ENCODE results near the gene SENP6.

SENP6 gene

DNA sequence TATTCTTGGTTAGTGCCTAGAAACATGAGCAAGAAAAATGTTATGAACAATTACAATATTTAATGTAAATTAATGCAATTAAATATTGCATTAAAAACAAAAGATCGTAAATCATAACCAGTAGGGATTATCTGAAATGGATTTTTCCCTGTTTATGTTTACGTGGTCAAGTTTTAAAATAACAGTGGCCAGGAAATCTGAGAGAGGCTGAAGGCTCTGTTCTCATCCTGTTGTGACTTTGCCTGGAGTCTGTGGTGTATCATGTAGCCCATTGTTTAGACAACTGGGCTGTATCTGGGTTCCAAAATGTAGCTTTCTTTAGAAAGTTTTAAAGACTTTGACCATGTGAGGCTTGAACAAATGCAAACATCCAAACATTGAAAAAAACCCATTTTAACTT, 149.8 kb downstream of the SENP6 start:
- DNase-seq: no peak

DNA sequence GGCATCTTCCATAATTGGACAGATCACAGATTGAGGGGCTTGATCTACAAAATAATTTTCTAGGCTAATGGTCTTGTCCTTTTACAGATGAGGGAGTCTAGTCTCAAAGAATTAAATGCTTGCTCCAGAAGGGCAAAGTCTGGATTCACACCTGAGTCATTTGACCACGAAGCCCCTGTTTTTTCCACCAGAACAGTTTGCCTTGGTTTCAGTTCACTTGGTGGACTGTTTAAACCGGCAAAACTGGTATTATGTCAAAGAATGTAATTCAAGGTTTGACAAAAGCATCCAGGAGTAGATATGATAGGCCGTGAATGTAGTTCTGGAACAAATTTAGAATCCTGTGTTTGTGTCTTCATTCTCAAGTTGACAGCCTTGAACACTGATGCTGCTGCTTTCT, 150.7 kb downstream of the SENP6 start:
- DNase-seq: no peak

DNA sequence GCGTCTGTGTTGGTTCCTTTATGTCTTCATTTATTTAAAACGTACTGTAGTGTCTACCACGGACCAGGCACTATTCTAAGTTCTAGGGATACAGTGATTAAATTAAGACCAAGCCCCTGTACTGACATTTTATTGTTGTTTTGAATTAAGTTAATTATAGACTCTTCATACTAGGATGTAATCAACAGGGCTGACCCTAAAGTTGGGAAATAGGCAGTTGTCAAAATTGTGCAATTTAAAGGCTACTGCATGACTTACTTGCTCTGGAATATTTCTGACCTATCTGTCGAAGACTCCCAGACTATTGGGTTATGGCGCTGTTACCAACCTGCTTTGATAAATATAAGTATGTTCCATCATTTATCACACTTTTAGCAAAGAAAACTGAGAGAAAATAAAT, 154.0 kb downstream of the SENP6 start:
- no peak for DNase-seq

DNA sequence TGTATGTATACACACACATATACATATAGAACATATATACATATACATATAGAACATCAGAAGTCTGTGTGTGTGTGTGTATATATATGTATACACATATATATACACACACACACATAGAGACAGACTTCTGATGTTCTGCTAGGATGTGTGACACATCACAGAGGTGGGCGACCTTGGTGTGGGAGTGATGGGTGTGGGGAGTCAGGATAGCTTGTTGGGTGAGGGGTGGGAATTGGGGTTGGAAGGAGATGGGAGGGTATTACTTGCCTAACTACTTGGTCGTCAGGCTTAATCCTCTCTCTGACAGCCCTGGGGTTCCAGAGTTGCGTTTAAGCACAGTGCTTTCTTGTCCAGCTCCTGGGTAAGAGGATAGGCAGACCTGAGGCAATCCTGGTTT, 155.6 kb downstream of the SENP6 start:
- DNase-seq: no peak

DNA sequence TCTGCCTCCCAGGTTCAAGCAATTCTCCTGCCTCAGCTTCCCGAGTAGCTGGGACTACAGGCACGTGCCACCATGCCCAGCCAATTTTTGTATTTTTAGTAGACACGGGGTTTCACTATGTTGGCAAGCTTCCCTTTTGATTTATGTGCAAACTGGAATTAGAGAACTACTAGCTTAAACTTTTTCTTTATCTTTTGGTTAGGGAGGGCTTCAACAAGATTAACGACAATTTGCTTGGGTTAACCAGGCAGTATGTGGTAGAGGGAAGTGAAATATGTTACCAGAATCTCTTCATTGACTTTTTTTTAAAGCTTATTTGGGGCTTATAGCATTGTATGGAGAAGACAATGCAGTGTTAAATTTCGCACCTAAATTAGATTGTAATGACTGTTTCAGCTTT, 156.4 kb downstream of the SENP6 start:
- DNase-seq: no peak

DNA sequence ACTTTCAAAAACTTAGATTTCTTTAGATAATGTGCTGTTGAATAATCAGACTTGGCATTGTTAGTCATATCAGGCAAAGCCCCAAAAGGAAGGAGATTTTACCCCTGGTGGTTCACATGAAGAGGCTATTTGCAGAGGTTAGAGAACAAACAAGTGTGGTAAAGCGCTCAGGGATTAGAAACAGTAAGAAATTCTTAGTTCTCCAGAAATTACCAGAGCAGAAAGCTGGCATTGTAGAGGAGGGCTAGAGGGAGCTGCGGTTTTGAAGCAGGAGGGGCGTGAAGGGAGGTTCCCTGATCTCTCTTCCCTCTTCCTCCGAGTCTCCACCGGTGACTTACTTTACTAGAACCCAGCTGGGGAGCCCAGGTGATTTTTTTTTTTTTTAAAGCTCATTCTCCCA, 157.5 kb downstream of the SENP6 start:
- DNase-seq: no peak

DNA sequence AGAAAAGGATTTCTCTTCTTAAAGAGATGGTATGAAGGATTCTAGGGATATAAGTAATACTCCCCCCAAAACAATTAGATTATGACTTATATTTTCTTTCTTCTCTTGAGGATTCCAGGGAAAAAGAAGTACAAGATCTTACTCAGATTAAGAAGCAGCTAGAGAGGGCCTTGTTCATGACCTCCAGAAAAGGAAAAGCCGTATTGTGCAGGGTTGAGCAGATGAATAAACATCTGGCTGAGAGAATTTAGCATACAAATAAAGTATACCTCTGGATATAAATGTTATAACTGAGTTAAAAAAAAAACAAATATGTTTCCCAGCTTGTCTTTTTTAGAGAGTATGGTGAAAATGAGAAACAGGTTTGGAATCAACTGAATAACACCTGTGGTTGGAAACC, 158.6 kb downstream of the SENP6 start:
- no peak for DNase-seq

DNA sequence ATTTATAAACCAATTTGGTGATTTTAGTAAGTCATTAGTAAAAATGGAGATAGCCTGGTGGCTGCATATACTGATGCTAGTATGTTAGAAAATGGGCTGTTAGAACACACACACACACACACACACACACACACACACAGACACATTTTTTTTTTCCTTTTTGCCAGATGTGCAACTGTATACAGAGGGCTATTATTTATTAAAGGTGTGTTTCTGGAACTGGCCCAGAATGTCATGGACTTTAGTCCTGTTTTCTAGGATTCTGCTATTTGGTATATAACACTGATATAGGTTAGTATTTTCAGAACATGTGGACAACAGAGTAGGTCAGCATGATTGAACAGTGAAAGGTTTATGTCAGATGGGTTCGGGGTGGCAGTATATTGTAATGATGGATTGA, 159.8 kb downstream of the SENP6 start:
- no peak for DNase-seq

DNA sequence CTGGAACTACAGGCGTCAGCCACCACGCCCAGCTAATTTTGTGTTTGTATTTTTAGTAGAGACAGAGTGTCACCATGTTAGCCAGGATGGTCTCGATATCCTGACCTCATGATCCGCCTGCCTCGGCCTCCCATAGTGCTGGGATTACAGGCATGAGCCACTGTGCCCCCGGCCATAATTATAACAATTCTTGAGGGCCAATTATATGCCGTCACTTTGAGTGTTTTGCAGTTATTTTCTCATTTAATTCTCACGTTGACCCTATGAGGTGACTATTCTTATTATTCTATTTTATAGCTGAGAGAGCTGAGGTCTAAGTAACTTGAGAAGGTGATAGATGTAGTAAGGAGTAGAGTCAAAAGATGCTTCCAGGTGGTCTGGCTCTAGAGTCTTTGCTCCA, 160.4 kb downstream of the SENP6 start:
- DNase-seq: no peak

DNA sequence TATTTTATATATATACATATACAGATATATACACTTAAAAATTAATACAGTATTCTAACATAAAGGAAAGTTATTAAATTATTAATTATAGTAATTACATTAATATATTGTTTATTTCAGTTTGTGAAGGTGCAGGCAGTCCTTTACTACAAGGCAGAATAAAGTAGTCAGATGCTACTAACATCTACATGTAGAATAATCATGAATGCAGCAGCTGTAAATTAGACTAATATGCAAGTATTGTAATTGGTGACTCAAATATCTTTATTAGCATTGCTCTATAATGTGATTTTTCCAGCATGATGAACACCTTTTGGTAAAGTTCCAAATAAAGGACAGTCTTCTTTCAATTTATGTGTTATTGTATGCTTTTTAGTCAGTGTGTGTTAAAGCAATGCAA, 164.7 kb downstream of the SENP6 start:
- DNase-seq: no peak
